Panc1 (cell line): ENCODE measurements around the gene PHTF2. TPM values are rescaled to one million over a fixed set of nuclear protein-coding genes. Genes with fewer than 3 reads are reported as not detected.

Experiments
- ATAC-seq: fragments of 200-7000 bp; cut with Tn5 transposase; 2 replicates; pipeline ENCODE4 v1.9.1; 2020; ENCODE audit warnings: mild to moderate bottlenecking, moderate library complexity
- BruUV-seq: library from RNA; stranded (reverse); fragments of 400-500 nt; replicated peaks from 2 replicates; lab custom pipeline; 2021; lab: Mats Ljungman, UMichigan
- CTCF ChIA-PET: fragments of 300-600 bp; sonication (Branson Sonifier 250); formaldehyde crosslinking; loops from one replicate; lab custom pipeline; 2022; ENCODE audit warnings: antibody characterized with exemption; lab: Charles Lee
- POLR2A ChIA-PET: fragments of 300-600 bp; sonication (Branson Sonifier 250); formaldehyde crosslinking; loops from one replicate; lab custom pipeline; 2022; ENCODE audit warnings: antibody characterized with exemption; lab: Charles Lee
- DNase-seq: peaks from one replicate; pipeline ENCODE4 v3.0.0-alpha.2; 2010; ENCODE audit warnings: low read depth, low spot score
- H3K27ac ChIP-seq: 2 replicates; pipeline ENCODE4 v1.5.1; 2011; ENCODE audit warnings: mild to moderate bottlenecking, low read length, inconsistent platforms
- H3K27me3 ChIP-seq: fragments of 200-500 bp; sonication (Bioruptor generic); 2 replicates; pipeline ENCODE4 v1.6.0; 2014; ENCODE audit warnings: low read length, inconsistent platforms; ENCODE audit not compliant: control insufficient read depth, insufficient read depth
- H3K36me3 ChIP-seq: fragments of 200-500 bp; sonication (Bioruptor generic); 2 replicates; pipeline ENCODE4 v1.5.1; 2014; ENCODE audit warnings: inconsistent platforms, mild to moderate bottlenecking, low read length, moderate library complexity; ENCODE audit not compliant: control insufficient read depth, insufficient read depth
- H3K4me1 ChIP-seq: 2 replicates; pipeline ENCODE4 v1.5.1; 2011; ENCODE audit warnings: inconsistent platforms, mild to moderate bottlenecking, low read length, moderate library complexity; ENCODE audit not compliant: control insufficient read depth, insufficient read depth
- H3K4me3 ChIP-seq, 2 experiments: 2 replicates each; pipeline ENCODE4 v1.5.1; 2011 to 2012; ENCODE audit warnings: low read depth in 2 of 2, low read length in 2 of 2, mild to moderate bottlenecking in 2 of 2, inconsistent platforms in 1 of 2, moderate library complexity in 1 of 2
- H3K9me3 ChIP-seq: fragments of 200-500 bp; sonication (Bioruptor generic); 2 replicates; pipeline ENCODE4 v1.5.1; 2014; ENCODE audit warnings: low read depth, mild to moderate bottlenecking, inconsistent platforms, low read length, moderate library complexity; ENCODE audit not compliant: control insufficient read depth, insufficient read depth
- CTCF ChIP-seq: fragments of 450-650 bp; IDR thresholded peaks from 2 replicates; pipeline ENCODE4 v1.5.1; 2017; ENCODE audit warnings: mild to moderate bottlenecking
- POLR2AphosphoS5 ChIP-seq: IDR thresholded peaks from 2 replicates; pipeline ENCODE4 v1.6.1; 2012; ENCODE audit warnings: mild to moderate bottlenecking, low read depth, low read length, moderate library complexity
- REST ChIP-seq, 2 experiments: IDR thresholded peaks; 2 replicates each; pipeline ENCODE4 v1.6.1; 2011 to 2012; ENCODE audit warnings: low read depth in 2 of 2, control low read depth in 1 of 2, low read length in 1 of 2, mild to moderate bottlenecking in 1 of 2, moderate library complexity in 1 of 2; ENCODE audit not compliant: insufficient read depth in 1 of 2
- SIN3A ChIP-seq: IDR thresholded peaks from 2 replicates; pipeline ENCODE4 v1.6.1; 2012; ENCODE audit warnings: low read depth, mild to moderate bottlenecking, low read length, moderate library complexity, borderline replicate concordance; ENCODE audit not compliant: insufficient read depth
- TCF7L2 ChIP-seq: IDR thresholded peaks from 2 replicates; pipeline ENCODE4 v1.6.1; 2011; ENCODE audit warnings: mild to moderate bottlenecking, low read depth, low read length, inconsistent platforms
- in situ Hi-C: cut with HindIII; loops from 2 replicates; pipeline ENCODE4 v1.10.0; 2016; ENCODE audit warnings: low sequenced_read_pairs, low pct_unique_long_range_greater_than_20kb
- intact Hi-C: fragments of 100-400 bp; cut with micrococcal nuclease; formaldehyde crosslinking; loops from one replicate; pipeline ENCODE4 v1.10.0; 2022; ENCODE audit not compliant: unreplicated experiment
- total RNA-seq: library from RNA; stranded (reverse); gene quantifications from one replicate; pipeline ENCODE4 v1.2.1, GENCODE V29; 2021; ENCODE audit not compliant: unreplicated experiment

The PHTF2 gene
- total RNA-seq, 1 experiment from 2014 or later, result 61.5 TPM

- BruUV-seq, result no TSS peak
- ChIA-PET POLR2A (no interaction called here), CTCF (interaction anchor here (0.7 kb wide), 1 partner anchor 9 kb away, joined by 3 read pairs; no protein-coding TSS in a partner anchor)
- no peaks in the 10 kb centered on the region for H3K27me3 ChIP-seq
- TF ChIP-seq SIN3A (no peak), CTCF (peak; percentile 82), POLR2AphosphoS5 (no peak)
- peak; percentile 81 for ATAC-seq
- no peaks in the 10 kb centered on the region for H3K9me3 ChIP-seq
- no peaks in the 10 kb centered on the region for H3K4me1 ChIP-seq
- intact Hi-C loops (loop anchor here (1.0 kb wide), 1 partner anchor 102 kb away; no protein-coding TSS in a partner anchor), in situ Hi-C loops (no loop called here)
- peak; percentile 60 for DNase-seq
- H3K36me3 ChIP-seq, result no peaks in the 10 kb centered on the region
- H3K4me3 ChIP-seq, result no peak overlapping the region
- H3K27ac ChIP-seq, result no peak overlapping the region
These were observed 39.2 kb upstream of the PHTF2 start for GRCh38 chr7:77759294-77759889.

- no peaks in the 10 kb centered on the region for H3K27me3 ChIP-seq
- DNase-seq, result no peak
- CTCF ChIA-PET, result no interaction called here
- H3K27ac ChIP-seq, result no peak overlapping the region
- no peaks in the 10 kb centered on the region for H3K9me3 ChIP-seq
- no peak overlapping the region for H3K4me3 ChIP-seq
- no peak for ATAC-seq
- POLR2A ChIA-PET, result no interaction called here
- in situ Hi-C loops, result no loop called here
- H3K4me1 ChIP-seq, result no peaks in the 10 kb centered on the region
- intact Hi-C loops, result no loop called here
- no peak for TF ChIP-seq CTCF
- TF ChIP-seq TCF7L2, result no peak
- no peak for TF ChIP-seq SIN3A
- no peak for TF ChIP-seq POLR2AphosphoS5
- no peak for TF ChIP-seq REST (IDR thresholded peaks at IDR 0.05; ENCODE audit: insufficient read depth in 1 of 2, low read depth in 2 of 2, low read length in 1 of 2)
- BruUV-seq, result no TSS peak
- H3K36me3 ChIP-seq, result no peaks in the 10 kb centered on the region
These were observed 37.6 kb upstream of the PHTF2 start for GRCh38 chr7:77760809-77761453.
